ENCODE data around the gene MAN1B1.

Gene MAN1B1

DNA sequence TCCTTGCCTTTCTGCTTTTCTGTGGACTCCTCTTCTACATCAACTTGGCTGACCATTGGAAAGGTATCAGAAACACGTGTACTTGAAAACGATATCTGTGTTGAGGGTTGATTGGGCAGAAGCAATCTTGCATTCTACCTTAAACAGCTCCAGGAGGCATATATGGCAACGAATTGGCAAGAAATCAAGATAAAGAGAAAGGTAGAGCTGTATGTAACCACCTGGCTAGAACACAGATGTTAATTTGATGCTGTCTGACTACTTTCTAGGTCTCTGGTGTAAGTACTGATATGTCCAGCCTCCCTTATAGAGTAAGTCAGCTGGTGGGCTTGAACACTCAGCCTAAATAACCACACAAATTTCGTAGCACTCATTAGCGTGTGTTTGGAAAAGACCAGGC lies 1.3 kb downstream of the MAN1B1 start:
- no peak for DNase-seq

DNA sequence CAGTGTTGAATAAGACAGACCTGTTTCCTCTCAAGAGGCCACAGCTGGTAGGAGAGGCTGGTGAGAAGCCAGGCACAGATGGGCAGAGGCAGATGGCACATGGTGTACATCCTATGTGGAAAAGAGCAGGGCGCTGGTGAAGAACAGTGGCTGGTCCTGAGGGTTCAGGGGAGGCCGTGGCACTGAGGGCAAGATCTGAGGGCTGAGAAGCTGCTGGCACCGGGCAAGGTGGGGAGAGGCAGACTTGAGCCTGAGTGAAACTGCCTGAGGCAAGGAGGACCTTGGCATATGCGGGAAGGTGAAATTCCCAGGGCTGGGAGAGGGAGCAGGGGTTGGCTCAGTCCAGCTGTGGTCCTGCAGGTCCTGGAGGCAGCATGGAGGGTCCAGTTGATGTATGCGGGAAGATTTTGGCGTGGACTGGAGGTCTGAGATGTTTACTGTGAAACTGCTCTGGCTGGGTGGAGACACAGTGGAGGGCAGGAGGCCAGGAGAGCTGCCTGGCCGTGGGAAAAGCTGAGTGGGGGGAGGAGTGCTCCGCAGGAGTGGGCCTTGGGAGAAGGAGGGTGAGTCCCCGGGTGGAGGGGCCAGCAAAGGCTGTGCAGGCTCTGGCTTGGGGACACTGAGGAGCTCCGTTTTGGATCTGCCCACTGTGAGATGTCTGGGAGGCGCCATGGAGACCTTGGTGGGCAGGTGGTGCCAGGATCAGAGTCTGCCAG lies 2.6 kb downstream of the MAN1B1 start:
- DNase-seq, result no peak

GRCh38 chr9:137095664-137096517 lies 9.1 kb downstream of the MAN1B1 start:
- no peak for DNase-seq

DNA sequence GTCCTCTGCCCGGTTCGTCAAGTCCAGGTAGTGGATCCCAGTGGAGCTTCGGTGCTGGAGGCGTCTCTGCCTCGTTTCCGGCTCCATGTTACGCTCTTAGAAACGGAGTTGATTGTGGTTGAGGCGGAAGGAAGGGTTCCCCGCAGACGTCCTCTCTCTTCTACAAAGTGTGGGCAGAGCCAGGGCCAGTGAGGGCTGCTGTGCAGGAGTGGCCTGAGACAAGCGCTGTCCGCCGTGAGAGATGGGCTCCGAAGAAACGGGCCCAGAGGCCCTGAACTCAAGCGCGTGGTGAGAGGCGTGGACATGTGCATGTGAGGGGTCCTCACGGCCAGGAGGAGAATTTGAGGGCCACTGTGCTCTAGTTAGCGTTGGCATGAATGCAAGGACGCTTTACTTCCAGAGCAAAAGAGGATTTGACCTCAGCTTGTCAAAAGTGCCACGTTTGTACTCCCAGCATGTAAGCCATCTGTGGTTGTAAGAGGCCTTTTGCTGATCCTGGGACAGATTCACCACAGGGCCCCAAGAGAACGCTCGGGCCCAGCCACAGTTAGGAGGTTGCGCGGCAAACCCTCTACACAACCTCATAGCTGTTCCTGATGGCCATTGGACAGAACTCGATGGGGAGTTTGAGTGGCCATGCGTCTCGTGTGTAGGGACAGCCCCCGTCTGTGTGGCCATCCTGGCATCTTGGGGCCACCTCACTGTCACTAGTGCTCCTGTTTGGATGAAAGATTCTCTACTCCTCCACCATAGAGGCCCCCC lies 10.2 kb downstream of the MAN1B1 start:
- DNase-seq, result no peak

DNA sequence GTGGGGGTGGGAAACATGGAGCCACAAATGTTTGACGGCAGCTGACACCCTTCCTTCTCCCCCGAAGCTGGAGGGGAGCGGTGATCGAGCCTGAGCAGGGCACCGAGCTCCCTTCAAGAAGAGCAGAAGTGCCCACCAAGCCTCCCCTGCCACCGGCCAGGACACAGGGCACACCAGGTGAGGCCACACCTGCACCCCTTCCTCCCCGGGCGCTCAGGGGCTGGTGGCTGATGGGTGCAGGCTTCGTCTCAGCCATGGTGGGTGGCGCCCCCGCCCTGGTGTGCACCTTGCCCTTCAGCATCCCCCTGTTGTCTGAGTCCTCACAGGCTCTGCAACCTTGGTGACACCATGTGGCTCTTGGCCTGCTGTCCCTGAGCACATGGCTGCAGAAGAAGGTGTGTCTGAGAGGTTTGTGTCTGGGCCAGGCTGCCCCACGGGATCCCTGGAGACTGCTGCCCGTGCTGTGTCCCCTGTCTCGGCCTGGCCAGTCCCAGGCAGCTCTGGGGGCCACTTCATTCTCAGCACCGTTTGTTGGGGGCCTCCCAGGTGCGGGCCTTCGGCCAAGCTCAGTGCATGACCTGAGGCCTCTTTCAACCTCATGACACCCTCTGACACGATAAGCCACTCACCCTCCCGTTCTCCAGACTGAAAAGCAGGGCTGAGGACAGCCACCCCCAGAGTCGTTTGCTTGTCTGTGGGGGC lies 11.1 kb downstream of the MAN1B1 start:
- DNase-seq, result no peak

DNA sequence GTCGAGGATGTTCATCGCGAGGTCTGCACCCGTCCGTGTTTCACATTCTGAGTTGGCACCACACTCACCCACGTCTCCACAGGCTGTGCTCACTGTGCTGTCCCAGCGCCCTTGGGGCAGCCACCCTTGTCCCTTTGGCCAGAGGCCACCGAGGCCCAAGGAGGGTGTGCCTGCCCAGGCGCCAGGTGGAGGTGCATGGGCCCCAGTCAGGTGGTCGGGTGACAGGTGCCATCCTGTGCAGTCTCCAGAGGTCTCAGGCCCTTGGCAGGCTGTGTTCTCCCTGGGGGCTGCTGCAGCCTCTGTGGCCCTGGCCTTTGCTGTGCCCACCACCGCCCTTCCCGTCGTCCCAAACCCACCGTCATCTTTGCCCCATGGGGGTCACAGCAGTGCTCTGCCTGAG lies 12.4 kb downstream of the MAN1B1 start:
- no peak for DNase-seq

GRCh38 chr9:137103206-137103999 lies 16.6 kb downstream of the MAN1B1 start:
- DNase-seq, result no peak

- no peak for DNase-seq
Measured at GRCh38 chr9:137105814-137106661, 19.3 kb downstream of the MAN1B1 start.

GRCh38 chr9:137106662-137107250 lies 20.0 kb downstream of the MAN1B1 start:
- DNase-seq, result no peak

DNA sequence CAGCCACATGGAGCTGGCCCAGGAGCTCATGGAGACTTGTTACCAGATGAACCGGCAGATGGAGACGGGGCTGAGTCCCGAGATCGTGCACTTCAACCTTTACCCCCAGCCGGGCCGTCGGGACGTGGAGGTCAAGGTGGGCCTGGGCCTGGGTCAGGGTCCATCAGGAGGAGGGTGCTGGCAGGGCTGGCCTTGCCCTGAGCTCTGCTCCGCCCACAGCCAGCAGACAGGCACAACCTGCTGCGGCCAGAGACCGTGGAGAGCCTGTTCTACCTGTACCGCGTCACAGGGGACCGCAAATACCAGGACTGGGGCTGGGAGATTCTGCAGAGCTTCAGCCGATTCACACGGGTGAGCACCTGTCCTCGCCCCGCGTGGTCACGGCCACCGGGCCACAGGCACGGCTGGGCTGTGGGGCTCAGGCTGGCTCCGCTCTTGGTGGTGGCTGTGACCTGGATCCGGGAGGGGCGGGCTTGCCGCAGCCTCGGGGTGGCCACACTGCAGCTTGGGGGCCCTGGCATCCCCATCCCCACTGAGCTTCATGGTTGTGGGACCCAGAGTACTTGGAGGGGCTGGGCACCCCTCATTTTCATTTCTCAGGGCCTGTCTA lies 20.6 kb downstream of the MAN1B1 start:
- no peak for DNase-seq

- DNase-seq, result no peak
Measured at GRCh38 chr9:137107982-137108381, 21.2 kb downstream of the MAN1B1 start.

GRCh38 chr9:137108608-137109249 lies 21.9 kb downstream of the MAN1B1 start:
- DNase-seq, result no peak

- DNase-seq, result no peak
Measured at GRCh38 chr9:137109250-137110146, 22.7 kb downstream of the MAN1B1 start.

- DNase-seq, result no peak
Measured at GRCh38 chr9:137110147-137110910, 23.5 kb downstream of the MAN1B1 start.

- no peak for DNase-seq
Measured at GRCh38 chr9:137110911-137111787, 24.4 kb downstream of the MAN1B1 start.

- DNase-seq, result no peak
Measured at GRCh38 chr9:137111788-137112563, 25.2 kb downstream of the MAN1B1 start.
